ENCODE data around the gene H2BW1.
"Not testable (repeated sequence)": the region's sequence is repeated elsewhere in the genome, so short reads cannot be mapped to it uniquely, and the experiment has no call there.

Gene H2BW1

DNA sequence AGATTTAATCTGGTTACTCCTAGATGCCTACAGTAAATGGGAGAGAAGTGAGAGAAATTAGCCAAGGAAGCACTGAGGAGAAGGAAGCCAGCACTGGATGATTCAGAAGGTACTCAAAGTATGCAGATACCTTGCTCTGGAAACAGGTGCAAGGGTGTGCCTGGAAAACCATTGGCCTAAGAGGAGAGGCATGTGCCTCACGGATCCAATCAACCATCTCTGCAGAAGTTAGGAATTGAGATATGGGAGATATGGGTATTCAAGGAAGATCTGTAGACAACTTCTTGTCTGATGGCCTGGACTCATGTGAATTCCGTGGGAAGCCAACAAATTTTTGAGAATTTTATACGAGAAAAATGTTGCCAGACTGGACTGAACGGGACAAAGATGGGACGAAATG lies 4.7 kb downstream of the H2BW1 start:
- TF ChIP-seq Cebpa-rat (IDR thresholded peaks at IDR 0.05) = no peak
- Histone ChIP-seq H3K9me3 (replicated peaks in 1 of 11) (peaks cover 0 to 17% (median 4%) of the 10 kb centered on the region in 11 experiments; a peak in 6 of 22 replicates), H4K20me1 (no peaks in the 10 kb centered on the region), H3K4me3 (no peak overlapping the region), H3K4me2 (no peak overlapping the region), H3K4me1 (no peaks in the 10 kb centered on the region), H3K36me3 (no peaks in the 10 kb centered on the region), H3K27me3 (no peaks in the 10 kb centered on the region), H3K27ac (no peak overlapping the region), H3K9ac (no peak overlapping the region)

DNA sequence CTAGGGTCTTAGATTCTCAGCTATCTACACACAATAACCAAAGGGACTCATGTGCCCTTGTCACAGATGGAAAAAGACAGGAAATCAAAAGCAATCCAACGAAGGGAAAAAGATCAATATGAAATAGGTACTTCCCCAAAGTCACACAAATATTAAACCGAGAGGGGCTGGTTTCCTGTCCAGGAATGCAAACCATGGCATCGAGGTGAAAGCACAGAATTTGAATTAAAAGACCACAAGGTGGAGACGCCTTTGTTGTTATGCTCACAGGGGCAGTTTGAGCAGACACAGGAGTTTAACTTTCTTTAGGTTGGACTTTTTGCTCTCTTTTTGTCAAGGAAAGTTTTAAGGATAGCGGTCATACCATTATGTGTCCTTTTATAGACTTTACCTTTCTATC lies 14.3 kb downstream of the H2BW1 start:
- H3K36me3 ChIP-seq = no peaks in the 10 kb centered on the region
- H3K9me3 ChIP-seq (replicated peaks in 1 of 11) = no peaks in the 10 kb centered on the region
- no peak overlapping the region for H3K9ac ChIP-seq
- H4K20me1 ChIP-seq = no peaks in the 10 kb centered on the region
- no peak overlapping the region for H3K4me3 ChIP-seq
- no peak for TF ChIP-seq Cebpa-rat (IDR thresholded peaks at IDR 0.05)
- no peaks in the 10 kb centered on the region for H3K4me1 ChIP-seq
- H3K27me3 ChIP-seq = no peaks in the 10 kb centered on the region
- H3K27ac ChIP-seq = no peak overlapping the region
- no peak overlapping the region for H3K4me2 ChIP-seq

GRCh38 chrX:103983508-103983907 lies 30.0 kb downstream of the H2BW1 start:
- H3K4me1 ChIP-seq; H3K9ac ChIP-seq; H3K27ac ChIP-seq; H3K27me3 ChIP-seq; H3K36me3 ChIP-seq; H3K4me3 ChIP-seq; H3K9me3 ChIP-seq (replicated peaks in 1 of 11); H4K20me1 ChIP-seq; H3K4me2 ChIP-seq: not testable (repeated sequence)

GRCh38 chrX:103962411-103963278 lies 50.9 kb downstream of the H2BW1 start, which contains the start of gene TMSB15B:
Gene TMSB15B (plus strand): TSS chrX:103962627.
- H3K27ac ChIP-seq; H3K9ac ChIP-seq; H3K27me3 ChIP-seq; H3K4me2 ChIP-seq; H4K20me1 ChIP-seq; H3K4me3 ChIP-seq; H3K9me3 ChIP-seq (replicated peaks in 1 of 11); H3K4me1 ChIP-seq; H3K36me3 ChIP-seq: not testable (repeated sequence)
